H1 (cell line): ENCODE data around the gene CDK5RAP3. TPM values are rescaled to one million over a fixed set of nuclear protein-coding genes. Genes with fewer than 3 reads are reported as not detected.

ENCODE experiments used
- CTCF ChIA-PET: fragments of 300-600 bp; sonication (Branson Sonifier 250); formaldehyde crosslinking; loops from one replicate; lab custom pipeline; 2021; ENCODE audit not compliant: partially characterized antibody; lab: Charles Lee
- POLR2A ChIA-PET: fragments of 300-600 bp; sonication (Branson Sonifier 250); formaldehyde crosslinking; loops from one replicate; lab custom pipeline; 2021; ENCODE audit warnings: inconsistent platforms; ENCODE audit not compliant: partially characterized antibody; lab: Charles Lee
- DNase-seq, 2 experiments: peaks; one replicate each; pipeline versions ENCODE4 v3.0.0 to v3.0.0-alpha.2; 2010 to 2022; ENCODE audit warnings: low spot score in 2 of 2, low read depth in 1 of 2, mixed read lengths in 1 of 2
- FAIRE-seq: peaks from 2 replicates; lab custom pipeline; 2011; peaks lifted over from hg19 to GRCh38; lab: Jason Lieb, UNC
- H2AFZ ChIP-seq: 2 replicates; pipeline ENCODE4 v1.8.1; 2012; ENCODE audit warnings: low read length, inconsistent platforms
- H2AK5ac ChIP-seq: 2 replicates; pipeline ENCODE4 v1.6.1; 2013; ENCODE audit warnings: low read depth, low read length
- H2BK120ac ChIP-seq: replicated peaks from 2 replicates; pipeline ENCODE3; 2013; ENCODE audit warnings: low read depth, low read length, inconsistent platforms
- H2BK12ac ChIP-seq: 2 replicates; pipeline ENCODE4 v1.6.1; 2013; ENCODE audit warnings: low read depth, low read length
- H2BK15ac ChIP-seq: 2 replicates; pipeline ENCODE4 v1.6.1; 2013; ENCODE audit warnings: low read length
- H2BK20ac ChIP-seq: 2 replicates; pipeline ENCODE4 v1.6.1; 2013; ENCODE audit warnings: low read length
- H2BK5ac ChIP-seq: 2 replicates; pipeline ENCODE4 v1.6.1; 2013; ENCODE audit warnings: low read depth, low read length
- H3K14ac ChIP-seq: 2 replicates; pipeline ENCODE4 v1.6.1; 2013; ENCODE audit warnings: inconsistent platforms; ENCODE audit not compliant: insufficient read length
- H3K18ac ChIP-seq: 2 replicates; pipeline ENCODE4 v1.6.1; 2013; ENCODE audit warnings: low read length; ENCODE audit errors: extremely low read depth
- H3K23ac ChIP-seq: 2 replicates; pipeline ENCODE4 v1.6.1; 2013; ENCODE audit warnings: inconsistent platforms; ENCODE audit not compliant: insufficient read length
- H3K23me2 ChIP-seq: 2 replicates; pipeline ENCODE4 v1.6.1; 2013; ENCODE audit warnings: low read depth, low read length
- H3K27ac ChIP-seq: 2 replicates; pipeline ENCODE4 v1.6.1; 2011; ENCODE audit warnings: low read depth, low read length, inconsistent platforms
- H3K27me3 ChIP-seq, 4 experiments: replicated peaks in 1 of 4; 1 replicate in 1 of 4; 2 replicates in 3 of 4; pipeline versions ENCODE4 v1.6.1 to v1.8.1; 2011 to 2013; ENCODE audit warnings: low read length in 3 of 4, mild to moderate bottlenecking in 3 of 4, inconsistent platforms in 2 of 4, mixed read lengths in 2 of 4, moderate library complexity in 1 of 4; ENCODE audit not compliant: control insufficient read depth in 3 of 4, insufficient read depth in 3 of 4; ENCODE audit errors: extremely low read depth in 1 of 4
- H3K36me3 ChIP-seq, 4 experiments: 2 replicates each; pipeline versions ENCODE4 v1.6.1 to v1.8.1; 2011 to 2013; ENCODE audit warnings: mild to moderate bottlenecking in 4 of 4, low read length in 3 of 4, moderate library complexity in 2 of 4, control low read depth in 1 of 4, inconsistent platforms in 1 of 4; ENCODE audit not compliant: insufficient read depth in 4 of 4, control insufficient read depth in 2 of 4
- H3K4ac ChIP-seq: replicated peaks from 2 replicates; pipeline ENCODE3; 2013; ENCODE audit warnings: low read length, low read depth, mixed read lengths, inconsistent platforms; ENCODE audit not compliant: insufficient read length
- H3K4me1 ChIP-seq, 4 experiments: replicated peaks in 1 of 4; 1 replicate in 1 of 4; 2 replicates in 3 of 4; pipeline versions ENCODE4 v1.6.1 to v1.8.1; 2011 to 2013; ENCODE audit warnings: low read length in 3 of 4, inconsistent platforms in 2 of 4, mixed read lengths in 1 of 4; ENCODE audit not compliant: insufficient read depth in 4 of 4, control insufficient read depth in 3 of 4
- H3K4me2 ChIP-seq, 2 experiments: 2 replicates each; pipeline versions ENCODE4 v1.6.1 to v1.8.1; 2011 to 2013; ENCODE audit warnings: low read depth in 2 of 2, low read length in 2 of 2, control low read depth in 1 of 2, inconsistent platforms in 1 of 2, mild to moderate bottlenecking in 1 of 2; ENCODE audit not compliant: insufficient read depth in 1 of 2
- H3K4me3 ChIP-seq, 4 experiments: fragments of 200-600, 300-600 bp in 1 of 4; sonication (generic), shearing (Covaris generic), sonication (Bioruptor Twin) in 1 of 4; 2 replicates each; pipeline versions ENCODE4 v1.5.1 to v1.8.1; 2011 to 2016; ENCODE audit warnings: low read length in 4 of 4, low read depth in 3 of 4, control low read depth in 2 of 4, inconsistent platforms in 2 of 4, mild to moderate bottlenecking in 2 of 4, mixed read lengths in 1 of 4, moderate library complexity in 1 of 4; ENCODE audit not compliant: insufficient read depth in 2 of 4; ENCODE audit errors: extremely low read depth in 1 of 4
- H3K56ac ChIP-seq: replicated peaks from 2 replicates; pipeline ENCODE3; 2013; ENCODE audit warnings: low read depth, mild to moderate bottlenecking, mixed read lengths, low read length, inconsistent platforms; ENCODE audit not compliant: insufficient read length
- H3K79me1 ChIP-seq: 2 replicates; pipeline ENCODE4 v1.6.1; 2013; ENCODE audit warnings: low read depth, low read length, control low read depth
- H3K79me2 ChIP-seq, 2 experiments: 2 replicates each; pipeline versions ENCODE4 v1.6.1 to v1.8.1; 2012 to 2013; ENCODE audit warnings: low read length in 2 of 2, mild to moderate bottlenecking in 2 of 2, inconsistent platforms in 1 of 2; ENCODE audit not compliant: insufficient read depth in 2 of 2, control insufficient read depth in 1 of 2
- H3K9ac ChIP-seq, 4 experiments: replicated peaks in 1 of 4; 1 replicate in 1 of 4; 2 replicates in 3 of 4; pipeline versions ENCODE4 v1.6.1 to v1.8.1; 2011 to 2013; ENCODE audit warnings: low read depth in 3 of 4, low read length in 3 of 4, control low read depth in 2 of 4, mild to moderate bottlenecking in 2 of 4, moderate library complexity in 2 of 4, inconsistent platforms in 1 of 4; ENCODE audit errors: extremely low read depth in 1 of 4
- H3K9me3 ChIP-seq, 2 experiments: 2 replicates each; pipeline versions ENCODE4 v1.6.1 to v1.8.1; 2012 to 2013; ENCODE audit warnings: mild to moderate bottlenecking in 2 of 2, moderate library complexity in 2 of 2, control low read depth in 1 of 2, inconsistent platforms in 1 of 2, low read depth in 1 of 2, low read length in 1 of 2, mixed read lengths in 1 of 2; ENCODE audit not compliant: insufficient read depth in 2 of 2
- H4K20me1 ChIP-seq, 2 experiments: replicated peaks in 1 of 2; 2 replicates each; pipeline versions ENCODE3 to v1.8.1; 2011 to 2013; ENCODE audit warnings: inconsistent platforms in 2 of 2, low read length in 2 of 2, mild to moderate bottlenecking in 1 of 2; ENCODE audit not compliant: insufficient read depth in 2 of 2, control insufficient read depth in 1 of 2
- H4K5ac ChIP-seq: 2 replicates; pipeline ENCODE4 v1.6.1; 2013; ENCODE audit warnings: low read length, low read depth, mixed read lengths, inconsistent platforms; ENCODE audit not compliant: insufficient read length
- H4K8ac ChIP-seq: 2 replicates; pipeline ENCODE4 v1.8.0; 2013; ENCODE audit warnings: mild to moderate bottlenecking, moderate library complexity, low read length, inconsistent platforms; ENCODE audit not compliant: insufficient read depth; ENCODE audit errors: extremely low read depth
- H4K91ac ChIP-seq: replicated peaks from 2 replicates; pipeline ENCODE3; 2013; ENCODE audit warnings: low read length, mixed read lengths, inconsistent platforms; ENCODE audit not compliant: insufficient read length
- EP300 ChIP-seq, 2 experiments: IDR thresholded peaks; 1 replicate in 1 of 2; 2 replicates in 1 of 2; pipeline ENCODE4 v1.6.1; 2011 to 2012; ENCODE audit warnings: low read depth in 2 of 2, low read length in 2 of 2, mild to moderate bottlenecking in 2 of 2, borderline replicate concordance in 1 of 2, inconsistent platforms in 1 of 2, moderate library complexity in 1 of 2
- GABPA ChIP-seq: IDR thresholded peaks from 2 replicates; pipeline ENCODE4 v1.6.1; 2011; ENCODE audit warnings: mild to moderate bottlenecking, low read length, moderate library complexity, borderline replicate concordance; ENCODE audit not compliant: insufficient read depth
- HDAC6 ChIP-seq: IDR thresholded peaks from one replicate; pipeline ENCODE4 v1.7.1; 2012; ENCODE audit warnings: low read depth, mild to moderate bottlenecking, inconsistent platforms, low read length, moderate library complexity
- KDM4A ChIP-seq: IDR thresholded peaks from one replicate; pipeline ENCODE4 v1.7.1; 2012; ENCODE audit warnings: low read depth, mild to moderate bottlenecking, moderate library complexity, low read length, inconsistent platforms; ENCODE audit not compliant: severe bottlenecking
- RAD21 ChIP-seq, 2 experiments: IDR thresholded peaks in 1 of 2; conservative IDR thresholded peaks in 1 of 2; 2 replicates each; pipeline ENCODE4 v1.6.1; 2011; ENCODE audit warnings: low read depth in 2 of 2, low read length in 2 of 2, improper control_type of control experiment in 1 of 2, inconsistent platforms in 1 of 2, mild to moderate bottlenecking in 1 of 2, moderate library complexity in 1 of 2
- SP1 ChIP-seq: IDR thresholded peaks from 2 replicates; pipeline ENCODE4 v1.6.1; 2011; ENCODE audit warnings: low read depth, low read length
- SP2 ChIP-seq: IDR thresholded peaks from 2 replicates; pipeline ENCODE4 v1.6.1; 2012; ENCODE audit warnings: mild to moderate bottlenecking, low read length, inconsistent platforms
- TCF12 ChIP-seq: IDR thresholded peaks from 2 replicates; pipeline ENCODE4 v1.6.1; 2011; ENCODE audit warnings: low read depth, mild to moderate bottlenecking, low read length
- TEAD4 ChIP-seq: IDR thresholded peaks from 2 replicates; pipeline ENCODE4 v1.6.1; 2012; ENCODE audit warnings: low read depth, low read length, inconsistent platforms, mixed read lengths
- WGBS, 2 experiments: shearing (Covaris generic) in 1 of 2; methylation state at CpG; one replicate each; pipeline versions ENCODE4 v1.1.6 to v1.1.7; 2013 to 2015; ENCODE audit warnings: low lambda C conversion rate in 2 of 2, mixed read lengths in 2 of 2, inconsistent platforms in 1 of 2, low coverage in 1 of 2, missing lambda C conversion rate in 1 of 2; ENCODE audit not compliant: insufficient replicate concordance in 2 of 2, insufficient coverage in 1 of 2, insufficient read length in 1 of 2; ENCODE audit errors: extremely low coverage in 1 of 2, missing lambda C conversion rate in 1 of 2; 5-methylcytosine and 5-hydroxymethylcytosine counted together
- polyA plus RNA-seq, 7 experiments: library from polyadenylated mRNA; depleted of rRNA in 3 of 7; stranded (reverse) in 5 of 7; unstranded in 2 of 7; fragments of >200 nt in 5 of 7; fragments of 200-250 nt in 2 of 7; gene quantifications; 1 replicate in 5 of 7; 2 replicates in 1 of 7; 4 replicates in 1 of 7; pipeline versions ENCODE4 v1.2.1 to v1.2.3, GENCODE V29; 2011 to 2013; ENCODE audit warnings: missing spikeins in 2 of 7, mixed read lengths in 2 of 7
- total RNA-seq: library from RNA; stranded (reverse); fragmentation: NEBNext Ultra II Directional; extraction: Animal tissue kit (Norgen Biotek cat#: 25700); gene quantifications from 2 replicates; pipeline ENCODE4 v1.2.1, GENCODE V29; 2021

CDK5RAP3 gene
- total and polyA plus RNA-seq, 2 of the 8 experiments (the other 6 are each of a cell fraction or from before 2014, with no cell fraction given) = 88.2 to 93.2 TPM

DNA sequence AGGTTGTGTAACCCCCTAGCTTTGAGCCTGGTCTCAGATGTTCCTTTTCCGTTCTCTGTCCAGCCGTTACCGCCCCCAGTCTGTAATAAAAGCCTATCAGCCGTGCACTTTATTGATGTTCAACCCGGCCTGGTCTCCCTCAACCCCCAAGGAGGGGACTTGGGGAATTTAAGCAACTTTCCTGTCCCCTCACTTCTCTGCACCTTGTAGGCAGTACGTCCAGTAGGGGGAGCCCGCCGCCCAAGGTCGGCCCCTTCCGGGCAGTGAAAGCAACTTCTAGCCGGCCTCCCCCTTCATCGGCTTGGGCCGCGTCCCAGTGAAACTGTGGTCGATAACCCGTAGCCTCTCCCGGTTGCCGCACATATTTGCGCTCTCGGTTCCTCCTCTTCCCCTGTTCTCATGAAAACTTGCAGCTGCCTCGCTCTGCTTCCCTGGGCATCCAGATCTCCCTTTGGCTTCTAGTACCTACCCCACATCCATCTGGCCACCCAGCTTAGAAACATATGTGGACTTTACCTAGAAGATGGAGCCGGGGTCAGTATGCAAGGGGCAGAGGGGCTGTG is 21.6 kb upstream of the CDK5RAP3 start:
- Histone ChIP-seq H2BK12ac (peak overlapping the region; percentile 64; the same call in 1 of the 2 replicates), H3K4me2 (peak overlapping the region; percentile 36 to 66), H3K9me3 (no peaks in the 10 kb centered on the region), H3K56ac (no peak overlapping the region), H3K27ac (no peak overlapping the region), H3K14ac (no peak overlapping the region), H4K91ac (no peak overlapping the region), H3K79me1 (no peaks in the 10 kb centered on the region), H3K4me1 (peaks cover 0 to 8% (median 4%) of the 10 kb centered on the region in 4 experiments; a peak in 3 of 7 replicates), H2BK5ac (peak overlapping the region; percentile 61; the same call in 1 of the 2 replicates), H4K20me1 (no peaks in the 10 kb centered on the region), H3K9ac (no peak overlapping the region; a peak in 2 of 7 replicates), H2AFZ (peak overlapping the region; percentile 97), H3K18ac (peak overlapping the region; percentile 82), H2BK120ac (no peak overlapping the region), H3K27me3 (peaks cover 0 to 6% (median 0%) of the 10 kb centered on the region in 4 experiments; a peak in 1 of 7 replicates), H2BK20ac (no peak overlapping the region), H3K23ac (no peak overlapping the region), H2BK15ac (0 out of 2 replicates have a peak overlapping the region, but pooled peaks have one; percentile 93), H3K36me3 (no peaks in the 10 kb centered on the region; a peak in 1 of 8 replicates), H2AK5ac (no peak overlapping the region), H3K79me2 (no peaks in the 10 kb centered on the region), H3K4ac (peak overlapping the region; percentile 70), H4K5ac (no peak overlapping the region), H3K23me2 (no peaks in the 10 kb centered on the region), H4K8ac (0 out of 2 replicates have a peak overlapping the region, but pooled peaks have one; percentile 47), H3K4me3 (peak overlapping the region in 3 of 4 experiments; percentile 11 to 47 (median 29); a peak in 5 of 8 replicates)
- POLR2A ChIA-PET = interaction anchor here (0.9 to 1.4 kb wide), 4 partner anchors 18 to 106 kb away, joined by 3 to 6 read pairs (median 4); partner anchors contain the start of gene NFE2L1
- DNase-seq = peak; percentile 82 to 99
- no peak for FAIRE-seq
- WGBS, 2 experiments = 9% methylated on average over 22 of the region's 22 CpGs; no CpG with 5 or more reads in 1 of the 2 experiments
- CTCF ChIA-PET = interaction anchor here (0.9 to 40.5 kb wide), 17 partner anchors 1 to 151 kb away, joined by 3 to 1010 read pairs (median 5); partner anchors contain the start of genes CDK5RAP3, PNPO, PRR15L and SCRN2
- TF ChIP-seq RAD21 (IDR thresholded peaks at IDR 0.05 in 1 of 2, conservative IDR thresholded peaks at IDR 0.05 in 1 of 2; ENCODE audit: low read depth in 2 of 2, low read length in 2 of 2) = peak; percentile 84 to 93
- 0 out of 2 replicates have a peak, but pooled peaks have one; percentile 4 for TF ChIP-seq TCF12
- TF ChIP-seq SP1 = 0 out of 2 replicates have a peak, but pooled peaks have one; percentile 25
- TF ChIP-seq KDM4A = peak; percentile 23
- peak; percentile 67; the same call in 1 of the 2 replicates for TF ChIP-seq GABPA
- TF ChIP-seq HDAC6 = no peak
- 0 out of 3 replicates have a peak, but pooled peaks of 1 of the 2 experiments have one; percentile 13 for TF ChIP-seq EP300 (IDR thresholded peaks at IDR 0.05; ENCODE audit: borderline replicate concordance in 1 of 2, low read depth in 2 of 2, low read length in 2 of 2)
- TF ChIP-seq TEAD4 = 0 out of 2 replicates have a peak, but pooled peaks have one; percentile 34
- TF ChIP-seq SP2 = no peak
